Activated naive CD8-positive, alpha-beta T cell (primary cell): ENCODE measurements around the gene KASH5.
A peak's percentile ranks its signal among the peaks of the same experiment; 100 is the strongest.

Experiments used
- H3K27ac Mint-ChIP-seq: one replicate; pipeline ENCODE4 v1.8.0; 2021; ENCODE audit warnings: mixed read lengths
- H3K27me3 Mint-ChIP-seq: one replicate; pipeline ENCODE4 v1.8.0; 2021; ENCODE audit warnings: mixed read lengths
- H3K36me3 Mint-ChIP-seq: one replicate; pipeline ENCODE4 v1.8.0; 2021; ENCODE audit warnings: mixed read lengths
- H3K4me1 Mint-ChIP-seq: one replicate; pipeline ENCODE4 v1.8.0; 2021; ENCODE audit warnings: low read depth, mixed read lengths
- H3K4me3 Mint-ChIP-seq: one replicate; pipeline ENCODE4 v1.8.0; 2021; ENCODE audit warnings: mild to moderate bottlenecking, mixed read lengths
- H3K9me3 Mint-ChIP-seq: one replicate; pipeline ENCODE4 v1.8.0; 2021; ENCODE audit warnings: low read depth, mixed read lengths

The KASH5 gene, protein sequence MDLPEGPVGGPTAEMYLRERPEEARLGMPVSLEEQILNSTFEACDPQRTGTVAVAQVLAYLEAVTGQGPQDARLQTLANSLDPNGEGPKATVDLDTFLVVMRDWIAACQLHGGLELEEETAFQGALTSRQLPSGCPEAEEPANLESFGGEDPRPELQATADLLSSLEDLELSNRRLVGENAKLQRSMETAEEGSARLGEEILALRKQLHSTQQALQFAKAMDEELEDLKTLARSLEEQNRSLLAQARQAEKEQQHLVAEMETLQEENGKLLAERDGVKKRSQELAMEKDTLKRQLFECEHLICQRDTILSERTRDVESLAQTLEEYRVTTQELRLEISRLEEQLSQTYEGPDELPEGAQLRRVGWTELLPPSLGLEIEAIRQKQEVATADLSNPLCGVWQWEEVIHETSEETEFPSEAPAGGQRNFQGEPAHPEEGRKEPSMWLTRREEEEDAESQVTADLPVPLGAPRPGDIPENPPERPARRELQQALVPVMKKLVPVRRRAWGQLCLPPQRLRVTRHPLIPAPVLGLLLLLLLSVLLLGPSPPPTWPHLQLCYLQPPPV

DNA sequence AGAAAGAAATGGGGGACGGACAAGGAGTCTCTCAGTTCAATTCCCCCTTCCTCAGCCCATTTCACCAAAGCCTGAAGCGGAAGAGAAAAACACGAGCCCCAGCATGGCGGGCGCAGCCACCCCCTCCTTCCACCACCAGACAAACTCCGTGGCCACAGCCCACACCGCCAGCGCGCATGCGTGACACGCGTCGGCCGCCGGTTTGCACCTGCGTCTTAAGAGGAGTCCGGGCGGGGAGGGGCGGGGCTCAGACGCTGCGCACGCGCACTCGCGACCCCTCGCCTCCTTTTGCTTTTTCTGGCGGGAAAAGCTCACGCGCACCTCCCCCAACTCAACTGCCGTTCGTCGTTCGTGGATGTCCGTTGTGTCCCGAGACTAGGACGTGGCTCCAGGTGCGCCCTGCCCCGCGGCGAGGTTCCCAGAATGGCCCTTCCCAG, at the start of gene KASH5:
TSS of gene KASH5 (plus strand) at position 314 of the 437 bp plus-strand sequence. CDS start 2,635 bp downstream, outside the sequence.
- Mint-ChIP-seq H3K9me3 (no peaks in the 10 kb centered on the region), H3K27ac (peak within 1 kb of the TSS; percentile 79), H3K27me3 (no peaks in the 10 kb centered on the region), H3K4me1 (peaks cover 14% of the 10 kb centered on the region), H3K36me3 (no peaks in the 10 kb centered on the region), H3K4me3 (peak within 1 kb of the TSS; percentile 73)

DNA sequence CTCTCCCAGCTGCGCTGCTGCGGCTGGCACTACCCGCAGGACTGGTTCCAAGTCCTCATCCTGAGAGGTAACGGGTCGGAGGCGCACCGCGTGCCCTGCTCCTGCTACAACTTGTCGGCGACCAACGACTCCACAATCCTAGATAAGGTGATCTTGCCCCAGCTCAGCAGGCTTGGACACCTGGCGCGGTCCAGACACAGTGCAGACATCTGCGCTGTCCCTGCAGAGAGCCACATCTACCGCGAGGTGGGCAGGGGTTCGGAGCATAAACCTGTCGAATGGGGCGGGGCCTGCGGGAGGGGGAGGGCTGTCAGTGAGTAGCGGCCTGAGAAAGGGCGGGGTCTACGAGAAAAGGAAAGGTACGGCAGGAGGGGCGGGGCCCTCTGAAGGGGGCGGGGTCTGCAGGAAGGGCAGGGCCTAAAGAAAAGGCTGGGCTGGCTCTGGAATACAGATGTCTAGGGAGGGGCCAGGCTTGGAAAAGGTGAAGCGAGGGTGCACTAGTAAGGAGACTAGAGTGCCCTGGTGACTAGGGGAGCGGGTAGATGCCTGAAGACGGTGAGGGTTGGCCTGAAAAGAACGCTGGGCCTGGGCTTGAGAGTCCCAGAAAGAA, 49.3 kb upstream of the KASH5 start:
- Mint-ChIP-seq H3K27ac (no peak overlapping the region), H3K36me3 (no peaks in the 10 kb centered on the region), H3K4me3 (peak overlapping the region; percentile 42), H3K27me3 (no peaks in the 10 kb centered on the region), H3K9me3 (no peaks in the 10 kb centered on the region), H3K4me1 (peaks cover 47% of the 10 kb centered on the region)

DNA sequence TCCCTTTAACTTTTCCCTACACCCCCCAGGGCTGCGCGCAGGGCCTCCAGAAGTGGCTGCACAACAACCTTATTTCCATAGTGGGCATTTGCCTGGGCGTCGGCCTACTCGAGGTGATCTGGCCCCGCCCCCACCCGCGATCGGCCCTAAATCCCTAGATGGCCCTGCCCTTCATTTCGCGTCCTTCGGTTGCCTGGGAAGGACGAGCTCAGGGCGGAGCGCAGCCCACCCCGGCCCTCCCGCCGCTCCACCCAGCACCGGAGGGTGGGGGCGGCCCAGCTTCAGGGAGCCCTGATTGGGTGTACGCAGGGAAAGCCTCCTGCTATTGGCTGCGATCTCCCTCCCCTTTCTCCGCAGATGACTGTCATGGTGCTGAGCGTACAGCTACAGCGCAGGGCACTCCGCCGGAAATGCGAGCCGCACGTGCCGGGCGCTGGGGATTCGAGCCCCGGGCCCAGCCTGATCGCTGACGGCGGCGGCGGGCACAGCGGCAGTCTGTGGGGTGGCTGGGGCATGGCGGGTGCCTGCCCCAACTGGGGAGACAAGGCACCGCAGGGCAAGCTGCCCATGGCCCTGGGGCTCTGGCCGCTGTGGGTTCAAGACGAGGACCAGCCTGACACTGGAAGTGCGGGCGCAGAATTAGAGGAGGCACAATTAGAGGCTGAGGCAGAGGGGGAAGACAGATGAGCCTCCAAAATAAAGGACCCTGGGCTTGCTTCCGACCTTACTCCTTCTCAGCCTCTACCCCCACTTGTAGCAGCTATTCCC, 48.6 kb upstream of the KASH5 start:
- Mint-ChIP-seq H3K4me3 (no peak overlapping the region), H3K36me3 (no peaks in the 10 kb centered on the region), H3K27ac (no peak overlapping the region), H3K4me1 (peaks cover 42% of the 10 kb centered on the region), H3K27me3 (no peaks in the 10 kb centered on the region), H3K9me3 (no peaks in the 10 kb centered on the region)

DNA sequence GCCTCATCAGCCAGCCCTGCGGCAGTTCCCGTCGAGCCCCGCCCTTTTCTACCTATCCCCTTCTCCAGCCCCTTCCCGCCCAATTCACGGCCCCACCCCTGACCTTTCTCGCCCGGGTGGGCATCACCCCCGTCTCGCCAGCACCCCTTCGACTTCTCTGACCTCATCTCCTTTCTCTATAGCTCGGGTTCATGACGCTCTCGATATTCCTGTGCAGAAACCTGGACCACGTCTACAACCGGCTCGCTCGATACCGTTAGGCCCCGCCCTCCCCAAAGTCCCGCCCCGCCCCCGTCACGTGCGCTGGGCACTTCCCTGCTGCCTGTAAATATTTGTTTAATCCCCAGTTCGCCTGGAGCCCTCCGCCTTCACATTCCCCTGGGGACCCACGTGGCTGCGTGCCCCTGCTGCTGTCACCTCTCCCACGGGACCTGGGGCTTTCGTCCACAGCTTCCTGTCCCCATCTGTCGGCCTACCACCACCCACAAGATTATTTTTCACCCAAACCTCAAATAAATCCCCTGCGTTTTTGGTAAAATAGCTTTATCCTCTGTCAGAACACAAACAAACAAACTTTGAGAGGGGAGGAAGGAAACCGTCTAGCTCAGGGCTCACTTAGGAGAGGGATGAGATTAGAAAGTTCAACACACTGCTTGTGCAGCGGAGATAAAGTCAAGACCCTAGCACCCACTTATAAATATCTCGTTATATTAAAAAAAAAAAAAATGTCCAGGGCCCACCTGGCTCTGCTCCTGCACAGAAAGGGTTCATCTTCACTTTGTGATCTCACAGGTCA, 47.8 kb upstream of the KASH5 start:
- H3K36me3 Mint-ChIP-seq = no peaks in the 10 kb centered on the region
- H3K9me3 Mint-ChIP-seq = no peaks in the 10 kb centered on the region
- H3K27me3 Mint-ChIP-seq = no peaks in the 10 kb centered on the region

DNA sequence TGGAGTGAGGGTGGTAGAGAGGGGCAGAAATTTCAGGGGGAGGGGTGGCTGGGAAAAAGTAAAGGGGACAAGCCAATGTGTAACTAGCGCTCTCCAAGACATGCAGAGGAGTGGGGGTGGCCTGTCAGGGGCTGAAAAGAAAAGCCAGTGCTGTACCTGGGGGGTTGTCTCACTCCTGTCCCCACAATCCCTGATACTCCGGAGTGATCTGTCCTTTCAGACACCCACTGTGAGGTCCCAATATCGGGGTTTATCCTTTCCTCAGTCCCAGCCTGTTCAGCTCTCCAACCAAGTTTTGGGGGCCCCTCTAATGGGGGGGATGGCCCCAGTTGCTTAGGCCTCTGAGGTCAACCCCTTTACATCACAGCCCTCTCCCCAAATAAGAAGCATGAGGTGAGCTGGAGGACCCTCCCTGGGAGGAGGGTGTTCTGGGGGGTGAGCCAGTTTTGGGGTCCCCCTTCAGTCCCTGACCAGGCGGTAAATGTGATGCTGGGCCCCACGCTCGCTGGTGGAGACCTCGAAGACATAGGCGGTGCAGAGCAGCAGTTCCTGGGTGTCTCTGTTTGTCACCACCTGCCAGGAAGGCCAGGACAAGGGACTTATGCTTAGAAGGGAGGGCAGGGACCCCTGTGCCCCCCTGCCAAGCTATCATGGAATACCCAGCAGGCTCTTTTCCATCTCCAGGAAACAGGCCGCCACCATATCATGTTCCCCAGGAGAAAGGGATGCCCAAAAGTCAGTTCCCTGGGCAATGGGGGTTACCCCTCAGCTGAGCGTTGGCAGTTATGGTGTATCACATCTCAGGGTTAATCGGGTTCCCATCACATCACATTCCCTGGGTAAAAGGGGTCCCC, 47.0 kb upstream of the KASH5 start:
- H3K4me1 Mint-ChIP-seq = peaks cover 31% of the 10 kb centered on the region
- H3K4me3 Mint-ChIP-seq = no peak overlapping the region

More for the DNA sequence above, 47.8 kb upstream of the KASH5 start:
- peaks cover 38% of the 10 kb centered on the region for H3K4me1 Mint-ChIP-seq
- H3K27ac Mint-ChIP-seq = peak overlapping the region; percentile 41
- H3K4me3 Mint-ChIP-seq = no peak overlapping the region

DNA sequence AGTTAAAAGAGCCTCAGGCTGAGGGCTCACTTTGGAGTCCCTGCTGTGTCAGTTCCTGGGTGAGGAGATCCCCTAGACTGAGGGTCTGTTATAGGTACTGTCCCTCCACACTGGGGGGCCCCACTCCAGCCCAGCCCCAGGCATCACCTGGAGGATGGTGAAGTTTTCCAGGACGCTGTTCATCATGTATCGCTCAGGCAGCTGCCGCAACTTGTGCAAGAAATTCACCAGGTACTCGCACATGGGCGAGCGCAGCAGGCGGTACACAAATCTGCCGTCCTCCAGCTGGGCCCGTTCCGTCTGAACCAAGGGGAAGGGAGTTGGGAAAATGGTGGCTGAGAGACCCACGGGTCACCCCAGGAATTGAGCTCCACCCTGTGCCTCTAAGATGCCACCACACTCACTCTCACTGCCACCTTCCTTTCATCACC, 45.7 kb upstream of the KASH5 start:
- Mint-ChIP-seq H3K36me3 (no peaks in the 10 kb centered on the region), H3K27me3 (no peaks in the 10 kb centered on the region), H3K9me3 (no peaks in the 10 kb centered on the region), H3K4me1 (peaks cover 21% of the 10 kb centered on the region), H3K4me3 (no peak overlapping the region), H3K27ac (peak overlapping the region; percentile 2)

More for the DNA sequence above, 47.0 kb upstream of the KASH5 start:
- no peak overlapping the region for H3K27ac Mint-ChIP-seq
- no peaks in the 10 kb centered on the region for H3K27me3 Mint-ChIP-seq
- H3K9me3 Mint-ChIP-seq = no peaks in the 10 kb centered on the region
- no peaks in the 10 kb centered on the region for H3K36me3 Mint-ChIP-seq

DNA sequence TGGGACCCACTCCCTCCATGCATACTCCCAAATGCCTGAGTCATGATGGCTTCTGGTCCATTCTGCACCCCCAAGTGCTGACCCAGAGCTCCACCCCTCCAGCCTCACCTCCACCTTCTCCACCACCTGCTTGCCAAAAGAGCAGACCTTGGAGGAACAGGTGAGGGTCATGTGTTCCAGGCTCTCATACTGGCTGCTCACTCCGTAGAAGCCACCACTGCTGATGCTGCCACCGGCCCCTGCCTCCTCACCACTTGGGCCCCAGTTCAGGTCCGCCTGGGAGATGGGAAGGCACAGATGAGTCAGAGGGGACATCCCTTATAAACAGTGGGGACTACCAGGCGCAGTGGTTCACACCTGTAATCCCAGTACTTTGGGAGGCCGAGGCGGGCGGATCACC, 44.9 kb upstream of the KASH5 start:
- Mint-ChIP-seq H3K4me3 (no peak overlapping the region), H3K36me3 (no peaks in the 10 kb centered on the region), H3K4me1 (peaks cover 17% of the 10 kb centered on the region), H3K27ac (peak overlapping the region; percentile 2), H3K27me3 (no peaks in the 10 kb centered on the region), H3K9me3 (no peaks in the 10 kb centered on the region)

DNA sequence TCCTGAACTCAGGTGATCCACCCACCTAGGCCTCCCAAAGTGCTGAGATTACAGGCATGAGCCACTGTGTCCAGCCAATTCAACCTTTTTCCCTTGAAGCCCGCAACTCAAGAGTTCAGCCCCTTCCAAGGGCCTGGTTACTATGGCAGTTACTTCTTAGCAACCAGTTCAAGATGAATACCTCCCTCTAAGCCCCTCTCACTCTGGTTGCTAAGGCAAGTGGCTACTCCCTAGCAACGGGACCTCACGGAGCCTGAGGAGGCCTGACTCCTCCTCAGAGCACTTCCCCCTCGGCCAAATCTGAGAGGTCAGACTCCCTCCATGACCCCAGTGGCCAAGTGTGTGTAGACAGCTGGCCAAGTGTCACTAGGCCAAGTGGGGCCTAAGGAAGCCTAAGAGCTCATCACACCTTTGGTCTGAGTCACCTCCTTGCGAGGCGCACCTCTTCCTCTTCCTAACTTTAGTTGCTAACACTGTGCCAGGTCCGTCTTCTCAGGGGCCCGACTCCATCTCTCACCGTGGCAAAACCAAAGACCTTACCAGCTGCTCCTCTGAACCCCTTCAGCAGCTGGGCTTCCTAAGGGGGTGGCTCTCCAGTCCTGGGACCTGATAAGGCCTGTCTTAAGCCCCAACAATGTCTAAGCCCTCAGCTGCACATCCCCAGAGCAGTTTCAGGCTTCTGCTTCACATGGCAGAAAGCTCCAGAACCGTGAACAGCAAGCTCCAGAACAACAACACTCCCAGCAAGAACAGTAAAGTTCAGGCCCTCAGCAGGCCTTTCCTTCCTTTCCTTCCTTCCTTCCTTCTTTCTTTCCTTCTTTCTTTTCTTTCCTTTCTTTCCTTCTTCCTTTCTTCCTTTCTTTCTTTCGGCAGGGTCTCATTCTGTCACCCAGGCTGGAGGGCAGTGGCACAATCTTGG, 43.3 kb upstream of the KASH5 start:
- peaks cover 7% of the 10 kb centered on the region for H3K4me1 Mint-ChIP-seq

DNA sequence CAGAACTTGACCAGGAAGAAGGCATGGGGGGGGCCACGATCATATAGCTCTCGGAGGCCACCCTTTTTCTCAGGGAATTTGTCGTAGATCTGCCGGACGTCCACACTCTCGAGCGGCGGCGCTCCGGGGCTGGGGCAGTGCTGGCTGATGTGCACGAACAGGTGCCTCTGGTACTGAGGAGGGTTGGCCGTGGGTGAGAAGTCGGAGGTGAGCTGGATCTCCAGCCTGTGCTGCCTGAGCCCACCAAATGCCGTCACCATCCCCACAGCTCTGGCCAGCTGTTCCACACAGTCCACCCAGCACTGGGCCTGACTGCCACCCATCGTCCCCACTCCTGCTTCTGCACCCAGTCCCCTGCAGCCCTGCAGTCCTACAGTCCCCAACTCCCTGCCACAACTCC, 40.9 kb upstream of the KASH5 start:
- H3K9me3 Mint-ChIP-seq = no peaks in the 10 kb centered on the region
- H3K36me3 Mint-ChIP-seq = no peaks in the 10 kb centered on the region
- H3K4me1 Mint-ChIP-seq = peaks cover 2% of the 10 kb centered on the region
- no peaks in the 10 kb centered on the region for H3K27me3 Mint-ChIP-seq
- no peak overlapping the region for H3K27ac Mint-ChIP-seq
- H3K4me3 Mint-ChIP-seq = no peak overlapping the region

More for the DNA sequence above, 43.3 kb upstream of the KASH5 start:
- H3K27me3 Mint-ChIP-seq = no peaks in the 10 kb centered on the region
- no peaks in the 10 kb centered on the region for H3K36me3 Mint-ChIP-seq
- no peak overlapping the region for H3K27ac Mint-ChIP-seq
- no peak overlapping the region for H3K4me3 Mint-ChIP-seq
- no peaks in the 10 kb centered on the region for H3K9me3 Mint-ChIP-seq

DNA sequence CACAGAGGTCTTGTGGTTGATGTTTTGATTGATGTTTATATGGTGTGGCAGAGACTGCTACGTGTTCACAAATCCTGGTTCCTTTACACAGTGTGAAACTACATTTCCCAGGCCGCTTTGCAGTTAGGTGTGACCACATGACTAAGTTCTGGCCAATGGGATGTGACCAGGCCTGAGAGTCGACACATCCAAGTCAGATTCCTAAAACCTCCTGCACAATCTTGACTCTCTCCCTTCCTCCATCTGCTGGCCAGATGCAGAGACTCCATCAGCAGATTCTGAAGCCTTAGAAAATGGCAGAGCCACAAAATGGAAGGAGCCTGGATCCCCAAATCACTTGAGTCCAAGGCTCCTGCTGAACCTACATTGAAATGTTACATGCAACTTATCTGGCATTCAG, 40.2 kb upstream of the KASH5 start:
- no peak overlapping the region for H3K4me3 Mint-ChIP-seq
- no peak overlapping the region for H3K27ac Mint-ChIP-seq
- peaks cover 2% of the 10 kb centered on the region for H3K4me1 Mint-ChIP-seq
- no peaks in the 10 kb centered on the region for H3K9me3 Mint-ChIP-seq
- H3K36me3 Mint-ChIP-seq = no peaks in the 10 kb centered on the region
- no peaks in the 10 kb centered on the region for H3K27me3 Mint-ChIP-seq

DNA sequence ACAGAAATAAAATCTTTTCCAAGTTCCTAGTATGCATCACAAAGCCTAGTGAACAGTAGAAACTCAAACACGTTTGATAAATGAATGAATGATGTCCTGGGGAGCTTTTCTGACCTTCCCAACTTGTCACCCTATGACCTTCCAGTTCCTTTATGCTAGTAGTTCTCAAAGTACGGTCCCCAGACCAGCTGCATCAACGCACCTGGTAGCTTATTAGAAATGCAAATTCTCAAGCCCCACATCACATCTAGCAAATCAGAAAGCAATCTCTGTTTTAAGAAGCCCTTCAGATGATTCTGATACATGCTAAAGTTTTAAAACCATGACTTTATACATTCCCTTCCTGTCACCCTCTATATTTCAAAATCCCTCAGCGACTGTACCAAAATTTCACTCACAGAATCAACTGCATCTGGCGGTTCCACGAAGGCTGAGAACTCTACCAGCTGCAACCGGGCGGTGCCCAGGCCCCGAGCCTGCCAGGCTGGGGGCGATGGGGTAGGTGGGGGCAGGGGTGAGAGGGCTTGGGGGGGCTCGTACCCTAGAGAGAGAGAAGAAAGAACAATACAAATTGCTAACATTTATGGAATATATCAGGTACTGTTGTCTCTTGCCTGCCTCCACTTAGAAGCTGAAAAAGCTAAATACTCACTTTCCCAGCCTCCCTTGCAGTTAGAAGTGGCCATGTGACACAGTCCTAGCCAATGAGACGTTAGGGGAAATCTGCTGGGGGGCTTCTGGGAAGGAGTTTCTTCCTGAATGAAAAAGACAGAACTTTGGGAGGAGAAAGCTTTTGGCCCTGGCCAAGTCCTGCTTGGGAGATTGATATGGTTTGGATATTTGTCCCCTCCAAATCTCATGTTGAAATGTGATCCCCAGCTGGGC, 39.5 kb upstream of the KASH5 start:
- no peak overlapping the region for H3K27ac Mint-ChIP-seq
- no peaks in the 10 kb centered on the region for H3K9me3 Mint-ChIP-seq
- H3K36me3 Mint-ChIP-seq = no peaks in the 10 kb centered on the region
- H3K4me1 Mint-ChIP-seq = peaks cover 2% of the 10 kb centered on the region
- H3K4me3 Mint-ChIP-seq = no peak overlapping the region
- no peaks in the 10 kb centered on the region for H3K27me3 Mint-ChIP-seq

DNA sequence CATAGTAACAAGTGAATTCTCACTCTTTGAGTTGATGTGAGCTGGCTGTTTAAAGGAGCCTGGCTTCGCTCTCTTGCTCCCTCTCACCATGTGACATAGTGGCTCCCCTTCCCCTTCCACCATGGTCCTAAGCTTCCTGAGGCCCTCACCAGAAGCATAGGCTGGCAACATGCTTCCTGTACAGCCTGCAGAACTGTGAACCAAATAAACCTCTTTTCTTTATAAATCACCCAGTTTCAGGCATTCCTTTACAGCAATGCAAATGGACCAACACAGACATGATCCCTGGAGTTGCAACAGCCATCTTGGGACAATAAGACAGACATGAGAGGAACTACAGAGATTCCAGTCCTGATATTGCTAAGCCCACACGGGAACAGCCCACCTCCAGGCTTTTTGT, 38.5 kb upstream of the KASH5 start:
- H3K27me3 Mint-ChIP-seq = no peaks in the 10 kb centered on the region
- no peak overlapping the region for H3K27ac Mint-ChIP-seq
- H3K4me3 Mint-ChIP-seq = no peak overlapping the region
- no peaks in the 10 kb centered on the region for H3K9me3 Mint-ChIP-seq
- peaks cover 1% of the 10 kb centered on the region for H3K4me1 Mint-ChIP-seq
- H3K36me3 Mint-ChIP-seq = no peaks in the 10 kb centered on the region
